CD4-positive, alpha-beta T cell treated with Interleukin-15 for 4 hours (primary cell): Measurements from ENCODE around the gene IFNLR1.

Source experiments
- DNase-seq: peaks from one replicate; pipeline ENCODE4 v3.0.0-alpha.2; 2020; ENCODE audit warnings: low spot score

The IFNLR1 gene

DNA sequence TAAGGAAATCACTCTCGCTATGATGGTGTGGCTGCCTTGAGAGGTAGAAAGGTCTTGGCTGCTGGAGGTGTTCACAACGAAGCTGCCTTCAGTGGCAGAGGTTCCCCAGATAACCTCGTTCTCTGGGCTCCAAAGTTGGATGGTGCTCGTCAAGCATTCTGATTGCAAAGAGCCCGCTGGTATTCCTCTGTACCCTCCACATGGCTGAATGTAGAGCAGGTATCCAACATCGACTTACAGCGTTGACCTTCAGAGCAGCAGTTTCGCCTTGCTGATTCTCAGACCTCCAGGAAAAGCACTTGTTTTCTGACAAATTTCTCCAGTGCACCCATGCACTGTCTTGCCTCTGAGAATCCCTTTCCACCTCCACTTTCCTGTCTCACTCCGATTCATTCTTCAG, 39.9 kb downstream of the IFNLR1 start:
- DNase-seq = no peak

DNA sequence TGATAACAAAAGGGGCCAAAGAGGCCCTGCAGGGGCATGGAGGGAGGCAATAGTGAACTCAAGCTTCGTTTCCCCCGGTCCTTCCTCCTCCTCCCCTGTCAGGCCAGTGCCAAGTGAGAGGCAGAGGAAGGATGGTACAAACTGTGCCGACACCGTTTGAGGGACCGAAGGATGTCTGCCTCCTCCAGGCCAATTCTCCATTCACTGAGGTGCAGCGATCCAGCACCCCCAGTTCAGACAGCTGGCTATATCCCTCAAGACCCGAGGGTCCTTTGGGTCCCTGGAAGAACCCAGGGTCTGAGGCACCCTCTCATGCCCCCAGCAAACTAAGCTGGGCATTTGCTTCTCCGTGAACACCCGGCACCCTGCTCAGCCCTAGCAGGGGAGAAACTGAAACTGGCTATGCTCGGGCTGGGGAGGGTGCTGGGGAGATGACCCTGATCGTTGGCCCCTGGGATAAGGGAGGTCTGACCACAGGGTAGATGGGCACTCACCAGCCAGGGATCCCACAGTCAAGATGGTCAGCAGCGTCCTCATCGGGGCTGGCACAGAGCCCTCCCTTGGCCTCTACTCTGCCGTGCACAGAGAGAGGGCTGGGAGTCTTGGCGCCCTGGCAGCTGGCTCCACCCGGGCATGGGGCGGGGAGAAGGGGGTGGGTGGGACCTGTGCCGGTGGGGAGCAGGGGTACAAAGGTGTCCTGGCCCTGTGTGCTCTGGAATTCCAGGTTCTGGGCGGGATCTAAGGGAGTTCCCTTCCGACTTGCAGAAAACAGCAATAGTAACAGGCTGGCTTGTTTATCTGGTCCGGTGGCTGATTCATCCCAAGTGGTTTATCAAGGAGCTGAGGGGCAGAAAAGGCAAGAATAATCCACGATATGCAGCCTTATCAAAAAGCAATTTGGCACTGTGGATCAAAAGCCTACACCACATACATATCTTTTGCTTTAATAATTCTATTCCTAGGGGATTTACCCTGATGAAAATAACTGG, 44.2 kb downstream of the IFNLR1 start, which contains the start of gene IL22RA1:
Gene IL22RA1 (minus strand): TSS at position 595 of the 989 bp plus-strand sequence. CDS start 58 bp downstream, at position 537.
- no peak for DNase-seq

- DNase-seq = no peak
These were observed 45.6 kb downstream of the IFNLR1 start for GRCh38 chr1:24141311-24141997.

DNA sequence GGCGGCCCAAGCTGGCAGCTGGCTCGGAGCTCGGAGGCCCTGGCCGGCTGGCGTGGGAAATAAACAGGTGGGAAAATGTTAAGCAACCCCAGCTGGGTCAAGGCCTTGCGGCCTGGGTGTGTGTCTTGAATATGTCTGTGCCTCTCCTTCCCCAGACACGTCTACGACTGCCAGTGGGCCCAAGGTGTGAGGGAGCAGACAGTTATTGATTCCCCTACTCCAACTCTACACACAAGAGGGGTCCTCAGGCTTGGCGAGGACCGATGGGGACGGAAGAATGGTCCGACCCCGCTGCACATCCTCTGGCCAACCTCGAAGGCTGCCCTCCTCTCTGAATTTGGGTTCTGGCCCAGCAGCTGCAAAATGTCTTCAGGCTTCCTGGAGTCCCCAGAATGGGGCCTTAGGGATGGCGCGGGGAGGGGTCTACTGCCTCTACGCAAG, 46.3 kb downstream of the IFNLR1 start:
- no peak for DNase-seq

- no peak for DNase-seq
These were observed 47.2 kb downstream of the IFNLR1 start for GRCh38 chr1:24139841-24140425.

- no peak for DNase-seq
These were observed 47.9 kb downstream of the IFNLR1 start for GRCh38 chr1:24139222-24139489.

DNA sequence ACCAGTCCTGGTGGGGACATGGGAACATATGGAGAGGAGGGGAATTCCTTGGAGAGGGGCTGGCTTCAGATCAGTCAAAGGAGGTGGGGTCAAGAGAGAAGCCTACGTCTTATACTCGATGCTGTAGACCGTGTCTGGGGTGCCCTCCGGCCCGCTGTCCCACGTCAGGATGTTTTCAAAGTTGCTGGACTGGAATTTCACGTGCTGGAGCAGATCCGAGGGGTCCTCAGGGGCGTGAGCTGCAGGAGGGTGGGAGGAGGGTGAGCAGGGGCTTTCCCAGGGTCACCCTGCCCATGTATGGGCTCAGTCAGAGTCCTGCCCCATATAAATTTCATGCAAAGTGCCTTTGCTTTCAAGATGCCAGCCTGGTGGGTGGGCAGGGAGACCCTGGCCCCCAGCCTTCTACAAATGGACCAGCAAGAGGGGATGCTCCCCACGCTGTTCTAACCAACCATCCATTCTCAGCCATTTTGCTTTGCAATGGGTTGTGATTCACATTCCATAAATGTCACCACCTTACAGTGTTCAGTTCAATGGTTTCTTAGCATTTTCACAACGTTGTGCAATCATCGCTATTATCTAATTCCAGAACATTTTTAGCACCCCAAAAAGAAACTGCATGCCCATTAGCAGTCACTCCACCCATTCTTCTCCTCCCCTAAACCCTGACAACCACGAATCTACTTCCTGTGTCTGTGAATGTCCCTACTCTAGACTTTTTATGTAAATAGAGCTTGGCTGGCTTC, 48.4 kb downstream of the IFNLR1 start:
- DNase-seq = no peak

DNA sequence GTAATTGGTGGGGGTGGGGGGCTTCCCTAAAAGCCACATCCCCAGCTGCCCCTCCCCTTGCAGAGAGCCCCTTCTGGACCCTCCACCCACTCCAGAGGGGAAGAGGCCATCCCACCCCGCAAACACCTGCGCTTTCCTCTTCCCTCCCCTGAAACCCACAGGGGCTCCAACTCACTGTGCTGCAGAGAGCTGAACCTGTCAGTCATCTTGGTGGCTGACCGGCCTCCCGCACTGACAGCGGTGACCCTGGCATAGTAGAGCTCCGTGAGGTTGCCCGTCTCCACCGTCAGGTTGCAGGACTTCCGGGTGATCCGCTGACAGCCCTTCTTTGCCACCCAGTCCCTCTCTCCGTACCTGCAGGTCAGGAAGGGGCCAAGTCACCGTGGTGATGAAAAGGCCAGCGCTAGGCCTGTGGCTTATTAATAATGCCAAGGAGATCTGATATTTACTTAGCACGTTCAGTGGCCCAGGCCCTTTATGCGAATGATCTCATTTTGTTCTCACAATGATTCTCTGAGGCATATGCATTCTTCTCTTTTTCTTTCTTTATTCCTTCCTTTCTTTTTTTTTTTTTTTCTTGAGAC, 50.0 kb downstream of the IFNLR1 start:
- DNase-seq = no peak

DNA sequence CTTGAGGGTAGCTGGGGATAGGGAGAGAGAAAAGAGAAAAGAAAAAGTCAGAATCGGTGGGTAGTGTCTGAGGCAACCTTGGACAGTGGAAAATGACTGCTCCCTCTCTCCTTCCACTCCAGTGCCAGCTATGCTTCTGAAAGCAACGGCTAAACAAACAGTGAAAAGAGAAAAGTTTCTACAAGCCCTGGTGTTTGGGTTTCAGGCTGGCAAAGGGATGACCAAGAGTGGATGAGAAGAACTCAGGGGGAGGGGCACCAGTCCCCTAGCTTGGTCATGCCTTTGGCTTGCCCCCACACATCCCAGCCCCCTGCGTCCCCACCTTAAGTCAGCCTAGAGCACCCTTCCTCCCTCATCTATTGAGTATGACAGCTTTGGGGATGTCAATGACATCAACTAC, 52.7 kb downstream of the IFNLR1 start:
- no peak for DNase-seq

GRCh38 chr1:24133819-24134218, 53.3 kb downstream of the IFNLR1 start:
- DNase-seq = no peak

GRCh38 chr1:24130385-24130784, 56.7 kb downstream of the IFNLR1 start:
- DNase-seq = no peak

DNA sequence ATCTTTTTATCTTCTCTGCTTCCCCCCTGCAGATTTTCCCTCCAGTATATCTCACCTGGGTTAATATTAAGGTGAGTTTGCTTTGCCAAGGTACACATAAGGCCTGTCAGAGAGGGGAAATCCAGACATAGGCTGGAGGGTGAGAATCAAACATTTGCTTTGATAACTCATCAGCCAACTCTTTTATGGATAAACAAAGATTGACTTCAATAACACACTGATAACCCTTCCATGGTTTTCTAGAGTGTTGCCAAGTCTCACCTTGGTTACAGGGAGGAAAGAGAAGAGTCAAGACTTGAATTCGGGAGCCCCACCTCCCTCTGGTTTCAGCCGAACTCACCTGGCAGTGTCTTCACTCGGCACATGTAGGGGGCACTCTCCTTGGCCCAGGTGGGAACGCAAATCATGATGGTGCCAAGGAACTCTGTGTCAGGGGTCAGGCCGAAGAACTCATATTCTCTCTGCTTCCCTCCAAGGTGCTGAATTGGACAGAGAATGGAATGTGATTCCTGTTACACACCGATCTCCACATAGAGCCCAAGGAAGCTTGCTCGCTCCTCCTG, 59.2 kb downstream of the IFNLR1 start:
- DNase-seq = no peak

- no peak for DNase-seq
These were observed 59.8 kb downstream of the IFNLR1 start for GRCh38 chr1:24127134-24127800.

DNA sequence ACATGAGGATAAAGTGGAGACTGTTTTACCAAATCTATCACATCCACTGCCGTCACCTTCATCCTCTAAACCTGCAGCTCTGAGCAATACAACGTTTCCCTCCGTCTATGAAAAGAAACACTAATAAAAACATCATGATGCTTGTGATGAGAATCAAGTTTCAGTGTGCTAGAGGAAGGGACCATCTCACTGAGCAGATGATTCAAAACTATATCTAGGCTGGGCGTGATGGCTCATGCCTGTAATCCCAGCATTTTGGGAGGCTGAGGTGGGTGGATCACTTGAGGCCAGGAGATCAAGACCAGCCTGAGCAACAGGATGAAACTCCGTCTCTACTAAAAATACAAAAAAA, 60.4 kb downstream of the IFNLR1 start:
- DNase-seq = no peak

- DNase-seq = no peak
These were observed 60.9 kb downstream of the IFNLR1 start for GRCh38 chr1:24126018-24126671.

GRCh38 chr1:24125456-24125855, 61.6 kb downstream of the IFNLR1 start:
- DNase-seq = no peak

DNA sequence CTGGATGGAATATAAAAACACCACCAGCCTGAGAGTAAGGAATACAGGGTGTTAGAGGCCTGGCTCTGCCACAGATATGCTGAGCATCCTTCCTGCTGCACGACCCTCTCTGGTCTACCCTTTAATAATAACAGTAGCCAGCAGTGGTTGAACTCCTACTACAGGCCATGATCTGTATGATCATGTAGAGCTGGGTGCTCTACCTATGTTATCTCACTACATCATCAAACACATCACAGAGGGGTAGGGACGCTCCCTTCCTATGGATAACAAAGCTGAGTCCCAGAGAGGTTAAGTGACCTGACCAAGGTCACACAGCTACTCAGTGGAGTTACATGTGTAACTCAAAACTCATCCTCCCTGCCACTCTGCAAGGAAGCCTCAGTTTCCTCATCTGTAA, 62.1 kb downstream of the IFNLR1 start:
- no peak for DNase-seq

GRCh38 chr1:24123611-24124010, 63.5 kb downstream of the IFNLR1 start:
- no peak for DNase-seq

- DNase-seq = no peak
These were observed 64.3 kb downstream of the IFNLR1 start for GRCh38 chr1:24122776-24123175.

DNA sequence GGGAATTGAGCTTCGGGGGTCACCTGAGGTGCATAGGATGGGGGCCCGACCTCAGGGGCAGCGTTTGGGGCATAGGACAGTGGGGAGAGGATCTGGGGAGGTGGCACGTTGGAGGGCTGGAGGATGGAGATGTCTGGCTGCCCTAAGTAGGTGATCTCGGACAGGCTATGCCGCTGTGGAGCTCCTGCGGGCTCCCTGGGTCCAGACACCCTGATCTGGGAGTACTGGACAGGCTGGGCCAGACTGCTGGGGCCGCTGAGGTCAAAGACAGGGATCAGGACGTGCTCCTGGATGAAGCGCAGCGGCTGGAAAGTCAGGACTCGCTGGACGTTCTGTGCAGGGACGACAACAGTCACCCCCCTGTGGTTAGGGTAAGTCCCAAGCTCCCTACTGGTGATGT, 65.7 kb downstream of the IFNLR1 start:
- DNase-seq = no peak

- DNase-seq = no peak
These were observed 66.1 kb downstream of the IFNLR1 start for GRCh38 chr1:24120965-24121364.
